Heart right ventricle (tissue), 16 donors: ENCODE results near the gene TP53TG5. TPM values are rescaled to one million over a fixed set of nuclear protein-coding genes. Genes with fewer than 3 reads are reported as not detected.
A peak's percentile ranks its signal among the peaks of the same experiment; 100 is the strongest.

Source experiments
- ATAC-seq, 8 donors: fragments of 200-7000 bp; cut with Tn5 transposase; one replicate each; pipeline ENCODE4 v1.9.1; 2020; ENCODE audit warnings: mild to moderate bottlenecking in 8 of 8, moderate library complexity in 8 of 8, moderate number of reproducible peaks in 1 of 8
- DNase-seq, 2 donors: peaks; one replicate each; pipeline ENCODE4 v3.0.0-alpha.2; 2020
- H3K27ac ChIP-seq, 10 donors: fragments of 200-600 bp; sonication (generic) in 2 of 10; one replicate each; pipeline versions ENCODE4 v1.5.0 to v1.8.0; 2020 to 2022; ENCODE audit warnings: mild to moderate bottlenecking in 3 of 10
- H3K27me3 ChIP-seq, 7 donors: fragments of 200-600 bp; one replicate each; pipeline ENCODE4 v1.8.0; 2021 to 2022; ENCODE audit warnings: mild to moderate bottlenecking in 2 of 7
- H3K36me3 ChIP-seq, 9 donors: fragments of 200-600 bp; sonication (generic) in 1 of 9; one replicate each; pipeline versions ENCODE4 v1.5.0 to v1.8.0; 2020 to 2022; ENCODE audit warnings: mild to moderate bottlenecking in 2 of 9
- H3K4me1 ChIP-seq, 9 donors: fragments of 200-600 bp; sonication (generic) in 1 of 9; one replicate each; pipeline versions ENCODE4 v1.5.0 to v1.8.0; 2020 to 2022; ENCODE audit warnings: mild to moderate bottlenecking in 4 of 9
- H3K4me3 ChIP-seq, 10 donors: fragments of 200-600 bp; sonication (generic) in 2 of 10; one replicate each; pipeline versions ENCODE4 v1.5.0 to v1.8.0; 2020 to 2022; ENCODE audit warnings: mild to moderate bottlenecking in 7 of 10, moderate library complexity in 2 of 10
- H3K9me3 ChIP-seq, 11 donors: fragments of 200-600 bp in 10 of 11; sonication (generic) in 2 of 11; one replicate each; pipeline versions ENCODE4 v1.5.0 to v1.8.0; 2013 to 2022; ENCODE audit warnings: mild to moderate bottlenecking in 2 of 11, control low read depth in 1 of 11, moderate library complexity in 1 of 11
- CTCF ChIP-seq, 9 donors: fragments of 200-600 bp; sonication (generic) in 2 of 9; IDR thresholded peaks; one replicate each; pipeline versions ENCODE4 v1.5.0 to v1.8.0; 2021 to 2022; ENCODE audit warnings: antibody characterized with exemption in 9 of 9, mild to moderate bottlenecking in 5 of 9, moderate library complexity in 1 of 9
- WGBS, 2 donors: extraction: QIAGEN DNeasy Blood & Tissue Kit; methylation state at CpG; one replicate each; pipeline ENCODE4 v1.1.7; 2013; ENCODE audit warnings: inconsistent platforms in 1 of 2; 5-methylcytosine and 5-hydroxymethylcytosine counted together
- intact Hi-C, 10 donors: fragments of 100-400 bp; cut with DNase I; formaldehyde crosslinking; loops; one replicate each; pipeline versions ENCODE4 v1.11.1 to v1.14.2; 2022
- polyA plus RNA-seq, 2 donors: library from polyadenylated mRNA; stranded (reverse); fragments of 200-250 nt; gene quantifications; one replicate each; pipeline ENCODE4 v1.2.3, GENCODE V29; 2013
- total RNA-seq, 10 donors: library from RNA; stranded (reverse); fragmentation: NEBNext Ultra II Directional in 3 of 10; extraction: Animal tissue kit (Norgen Biotek cat#: 25700) in 3 of 10; gene quantifications; one replicate each; pipeline versions ENCODE4 v1.2.1 to v1.2.4, GENCODE V29; 2021 to 2023
- donor health status: Arrhythmogenic right ventricular cardiomyopathy.
- donor health status: ischemic (EF 13 %, LVEDD 7.1; RV severe dilation, severe dysfunction).
- donor health status: healthy with polysubstance abuse.
- donor health status: DM: no; HTN: yes; CAD: no.
- donor health status: DM: no; HTN: no; CAD: no.
- donor health status: ischemic (EF 25% LVEDD 6.9; RV normal size, moderate dysfunction).
- donor health status: ischemic (EF 25% LVEDD 5.7; RV mildly dilated, moderate dysfunction).
- donor health status: healthy.
- donor health status: DM: yes; HTN: yes; CAD: no.
- donor health status: Ischemic cardiomyopathy.
- donor health status: ischemic (EF 35%, LVEDD 5.7; RV mildly dilated, moderate dysfunction).
- donor health status: nonischemic (EF 11% LVEDD 7.7; RV severe dilation, severe dysfunction).
- donor health status: DM: yes; HTN: yes; CAD: no.
- donor health status: PGD.
- donor health status: ischemic (EF 29% LVEDD 5.4; RV normal size, mild dysfunction).
- donor health status: nonischemic (EF 23%, LVEDD 6.1; RV moderate dilation, normal function).

TP53TG5 gene
- total and polyA plus RNA-seq, 12 donors = 0.43 to 2.4 (median 1.2) TPM

- Histone ChIP-seq H3K9me3 (no peaks in the 10 kb centered on the region), H3K27me3 (no peaks in the 10 kb centered on the region), H3K27ac (no peak overlapping the region), H3K4me3 (no peak overlapping the region), H3K4me1 (peaks cover 0 to 46% (median 11%) of the 10 kb centered on the region in 9 donors), H3K36me3 (peaks cover 0 to 40% (median 15%) of the 10 kb centered on the region in 9 donors)
- DNase-seq (no peak), ATAC-seq (no peak)
- intact Hi-C loops = loop anchor here in 8 of 10 donors (5.0 kb wide), 4 partner anchors 37 to 67 kb away; partner anchors contain the start of genes DBNDD2 (in 3 of the 8) and PIGT (in 1 of the 8)
- WGBS, 2 donors = 73 to 88% methylated on average over 3 of the region's 3 CpGs
- no peak for TF ChIP-seq CTCF (IDR thresholded peaks at IDR 0.05)
Observed at GRCh38 chr20:45370571-45371160, 7.5 kb downstream of the TP53TG5 start.

- Histone ChIP-seq H3K9me3 (no peaks in the 10 kb centered on the region), H3K4me3 (no peak overlapping the region), H3K27ac (peak overlapping the region in 2 of 10 donors; percentile 14 to 65), H3K4me1 (peaks cover 2 to 56% (median 20%) of the 10 kb centered on the region in 9 donors), H3K36me3 (peaks cover 0 to 51% (median 18%) of the 10 kb centered on the region in 9 donors), H3K27me3 (no peaks in the 10 kb centered on the region)
- TF ChIP-seq CTCF (IDR thresholded peaks at IDR 0.05) = no peak
- 71 to 72% methylated on average over 6 of the region's 6 CpGs for WGBS, 2 donors
- ATAC-seq (no peak), DNase-seq (no peak)
- intact Hi-C loops = loop anchor here in 1 of 10 donors (5.0 kb wide), 1 partner anchor 41 kb away; no protein-coding TSS in a partner anchor
Observed at GRCh38 chr20:45368221-45368980, 9.7 kb downstream of the TP53TG5 start.

- Histone ChIP-seq H3K9me3 (no peaks in the 10 kb centered on the region), H3K36me3 (peaks cover 0 to 51% (median 18%) of the 10 kb centered on the region in 9 donors), H3K4me3 (no peak overlapping the region), H3K27me3 (no peaks in the 10 kb centered on the region), H3K27ac (no peak overlapping the region), H3K4me1 (peaks cover 2 to 52% (median 19%) of the 10 kb centered on the region in 9 donors)
- no peak for TF ChIP-seq CTCF (IDR thresholded peaks at IDR 0.05)
- DNase-seq = no peak
- ATAC-seq = no peak
- intact Hi-C loops = loop anchor here in 1 of 10 donors (5.0 kb wide), 1 partner anchor 40 kb away; no protein-coding TSS in a partner anchor
Observed at GRCh38 chr20:45367126-45367525, 11.0 kb downstream of the TP53TG5 start.

GRCh38 chr20:45366631-45367030 is 11.5 kb downstream of the TP53TG5 start:
- H3K4me1 ChIP-seq = peaks cover 2 to 57% (median 19%) of the 10 kb centered on the region in 9 donors
- ATAC-seq (no peak), DNase-seq (no peak)
- H3K36me3 ChIP-seq = peaks cover 0 to 50% (median 18%) of the 10 kb centered on the region in 9 donors
- 80 to 88% methylated on average over 11 of the region's 11 CpGs for WGBS, 2 donors
- intact Hi-C loops = loop anchor here in 1 of 10 donors (5.0 kb wide), 1 partner anchor 39 kb away; no protein-coding TSS in a partner anchor
- no peak for TF ChIP-seq CTCF (IDR thresholded peaks at IDR 0.05)
- no peaks in the 10 kb centered on the region for H3K27me3 ChIP-seq
- no peaks in the 10 kb centered on the region for H3K9me3 ChIP-seq
- no peak overlapping the region for H3K4me3 ChIP-seq
- H3K27ac ChIP-seq = no peak overlapping the region
